Activated T-helper 1 cell treated with anti-CD3 and anti-CD28 coated beads, Interleukin-12 subunit alpha, Interleukin-12 subunit beta, Interleukin-2, Interleukin-4 antibody, amounts not matched to agents 30 ng/mL and 10 ng/mL and 1 ng/mL, durations not matched to agents 14 hours and 24 hours and 36 hours (primary cell): ENCODE data around the gene CTBP2. TPM values are rescaled to one million over a fixed set of nuclear protein-coding genes. Genes with fewer than 3 reads are reported as not detected.
"Not testable (repeated sequence)": the region's sequence is repeated elsewhere in the genome, so short reads cannot be mapped to it uniquely, and the experiment has no call there.

Source experiments
- DNase-seq: peaks from one replicate; pipeline ENCODE4 v3.0.0; 2021; ENCODE audit warnings: low spot score
- H3K27ac Mint-ChIP-seq: one replicate; pipeline ENCODE4 v1.8.0; 2021; ENCODE audit warnings: mild to moderate bottlenecking, mixed read lengths
- H3K27me3 Mint-ChIP-seq: one replicate; pipeline ENCODE4 v1.8.0; 2022; ENCODE audit warnings: mild to moderate bottlenecking, moderate library complexity, mixed read lengths; ENCODE audit not compliant: insufficient read depth
- H3K36me3 Mint-ChIP-seq: one replicate; pipeline ENCODE4 v1.8.0; 2021; ENCODE audit warnings: low read depth, mixed read lengths
- H3K4me1 Mint-ChIP-seq: one replicate; pipeline ENCODE4 v1.8.0; 2021; ENCODE audit warnings: low read depth, mixed read lengths
- H3K4me3 Mint-ChIP-seq: one replicate; pipeline ENCODE4 v1.8.0; 2021; ENCODE audit warnings: mild to moderate bottlenecking, moderate library complexity, mixed read lengths
- H3K9me3 Mint-ChIP-seq: one replicate; pipeline ENCODE4 v1.8.0; 2021; ENCODE audit warnings: mixed read lengths
- intact Hi-C: fragments of 100-400 bp; cut with micrococcal nuclease; formaldehyde crosslinking; loops from one replicate; pipeline ENCODE4 v1.15.1; 2024
- total RNA-seq: library from RNA; stranded (reverse); gene quantifications from 2 replicates; pipeline ENCODE4 v1.2.3, GENCODE V29; 2022

CTBP2 gene
- total RNA-seq, 1 donor from 2014 or later = 0.13 TPM

DNA sequence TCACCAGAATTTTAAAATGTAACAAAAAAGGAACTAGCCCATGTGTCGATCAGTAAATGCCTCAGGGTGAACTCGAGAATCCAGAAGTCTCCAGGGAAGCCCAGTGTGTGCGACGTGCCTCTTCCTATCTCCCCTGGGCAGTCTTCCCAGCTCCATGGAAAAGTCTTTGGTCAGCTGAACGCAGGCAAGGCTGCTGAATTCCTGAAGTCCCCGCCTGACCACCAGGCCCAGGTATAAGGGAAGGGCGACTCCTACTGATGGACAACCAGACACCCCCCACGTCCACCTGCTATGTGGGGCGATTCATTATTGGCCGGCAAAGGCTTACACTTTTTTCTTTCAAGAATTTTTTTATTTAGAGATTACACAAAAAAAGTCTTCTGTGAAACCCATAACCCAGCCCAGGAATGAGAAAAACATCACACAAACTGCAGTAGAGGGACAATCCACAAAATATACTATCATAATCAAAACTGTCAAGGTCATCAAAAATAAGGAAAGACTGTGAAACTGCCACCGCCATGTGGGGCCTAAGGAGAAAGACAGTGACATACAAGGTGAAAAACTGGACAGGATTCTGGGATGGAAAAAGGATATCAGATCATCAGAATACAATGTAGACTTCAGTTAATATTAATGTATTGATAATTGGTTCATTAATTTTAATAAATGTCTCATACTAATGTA lies 93.5 kb downstream of the CTBP2 start:
- H3K27ac Mint-ChIP-seq = no peak overlapping the region
- H3K4me3 Mint-ChIP-seq = no peak overlapping the region
- H3K36me3 Mint-ChIP-seq = no peaks in the 10 kb centered on the region
- H3K4me1 Mint-ChIP-seq = peaks cover 14% of the 10 kb centered on the region
- H3K27me3 Mint-ChIP-seq = peaks cover 11% of the 10 kb centered on the region
- no peaks in the 10 kb centered on the region for H3K9me3 Mint-ChIP-seq
- DNase-seq = no peak
- intact Hi-C loops = no loop called here

GRCh38 chr10:125064681-125065492 lies 95.5 kb downstream of the CTBP2 start:
- no peak for DNase-seq
- peaks cover 18% of the 10 kb centered on the region for H3K27me3 Mint-ChIP-seq
- intact Hi-C loops = no loop called here
- H3K4me1 Mint-ChIP-seq = peaks cover 14% of the 10 kb centered on the region
- no peak overlapping the region for H3K4me3 Mint-ChIP-seq
- H3K36me3 Mint-ChIP-seq = no peaks in the 10 kb centered on the region
- no peaks in the 10 kb centered on the region for H3K9me3 Mint-ChIP-seq
- H3K27ac Mint-ChIP-seq = no peak overlapping the region

GRCh38 chr10:125063256-125063925 lies 97.0 kb downstream of the CTBP2 start:
- H3K4me3 Mint-ChIP-seq = no peak overlapping the region
- H3K9me3 Mint-ChIP-seq = no peaks in the 10 kb centered on the region
- H3K27ac Mint-ChIP-seq = no peak overlapping the region
- H3K4me1 Mint-ChIP-seq = peaks cover 14% of the 10 kb centered on the region
- peaks cover 20% of the 10 kb centered on the region for H3K27me3 Mint-ChIP-seq
- DNase-seq = no peak
- intact Hi-C loops = no loop called here
- H3K36me3 Mint-ChIP-seq = no peaks in the 10 kb centered on the region

DNA sequence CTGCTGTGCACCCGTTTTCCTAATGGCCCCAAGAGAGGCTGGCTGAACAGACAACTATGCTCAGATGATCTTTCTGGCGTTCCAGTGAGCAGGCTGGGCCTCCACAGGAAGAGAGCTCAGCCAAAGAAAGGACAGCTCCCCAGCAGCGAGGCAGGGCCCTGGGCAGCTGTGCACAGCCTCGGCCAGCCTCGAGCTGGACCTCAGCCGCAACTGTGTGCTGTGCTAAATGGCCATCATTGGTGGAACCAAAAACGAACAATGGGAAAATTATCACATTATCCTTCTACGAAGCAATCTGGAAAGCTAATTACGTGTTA lies 97.5 kb downstream of the CTBP2 start:
- intact Hi-C loops = no loop called here
- no peak for DNase-seq
- H3K4me1 Mint-ChIP-seq = peaks cover 14% of the 10 kb centered on the region
- peaks cover 20% of the 10 kb centered on the region for H3K27me3 Mint-ChIP-seq
- no peaks in the 10 kb centered on the region for H3K9me3 Mint-ChIP-seq
- H3K36me3 Mint-ChIP-seq = no peaks in the 10 kb centered on the region
- H3K4me3 Mint-ChIP-seq = no peak overlapping the region
- H3K27ac Mint-ChIP-seq = no peak overlapping the region

DNA sequence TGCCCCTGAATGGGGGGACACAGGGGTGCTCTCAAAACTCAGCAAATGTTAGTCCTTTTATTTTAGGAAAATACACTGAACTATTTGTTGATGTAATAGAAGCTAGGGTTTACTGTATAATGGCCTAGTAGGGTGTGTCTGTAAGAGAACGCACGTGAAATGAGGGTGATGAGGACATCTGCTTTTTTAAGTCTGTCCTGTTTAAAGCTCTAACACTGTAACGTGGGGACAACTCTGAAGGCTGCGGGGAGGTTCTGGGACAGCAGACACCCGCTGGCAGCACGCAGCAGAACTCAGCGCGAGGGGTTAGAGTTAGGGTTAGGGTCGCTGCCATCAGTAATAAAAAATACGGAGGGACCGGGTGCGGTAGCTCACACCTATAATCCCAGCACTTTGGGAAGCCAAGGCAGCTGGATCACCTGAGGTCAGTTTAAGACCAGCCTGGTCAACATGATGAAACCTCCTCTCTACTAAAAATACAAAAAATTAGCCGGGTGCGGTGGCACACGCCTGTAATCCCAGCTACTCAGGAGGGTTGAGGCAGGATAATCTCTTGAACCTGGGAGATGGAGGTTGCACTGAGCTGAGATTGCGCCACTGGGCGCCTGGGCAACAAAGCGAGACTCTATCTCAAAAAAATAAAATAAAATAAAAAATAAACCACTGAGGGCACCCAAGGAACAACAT lies 98.0 kb downstream of the CTBP2 start:
- no peak for DNase-seq
- peaks cover 19% of the 10 kb centered on the region for H3K27me3 Mint-ChIP-seq
- H3K9me3 Mint-ChIP-seq = no peaks in the 10 kb centered on the region
- H3K36me3 Mint-ChIP-seq = no peaks in the 10 kb centered on the region
- H3K27ac Mint-ChIP-seq = no peak overlapping the region
- intact Hi-C loops = no loop called here
- H3K4me1 Mint-ChIP-seq = peaks cover 14% of the 10 kb centered on the region
- H3K4me3 Mint-ChIP-seq = no peak overlapping the region

GRCh38 chr10:125061557-125062226 lies 98.7 kb downstream of the CTBP2 start:
- Mint-ChIP-seq H3K27me3 (peaks cover 15% of the 10 kb centered on the region), H3K4me1 (peaks cover 14% of the 10 kb centered on the region), H3K4me3 (no peak overlapping the region), H3K36me3 (no peaks in the 10 kb centered on the region), H3K27ac (no peak overlapping the region), H3K9me3 (no peaks in the 10 kb centered on the region)
- intact Hi-C loops = no loop called here
- DNase-seq = no peak

- H3K27ac Mint-ChIP-seq = no peak overlapping the region
- no peaks in the 10 kb centered on the region for H3K36me3 Mint-ChIP-seq
- peaks cover 14% of the 10 kb centered on the region for H3K4me1 Mint-ChIP-seq
- peaks cover 15% of the 10 kb centered on the region for H3K27me3 Mint-ChIP-seq
- H3K9me3 Mint-ChIP-seq = no peaks in the 10 kb centered on the region
- intact Hi-C loops = no loop called here
- no peak overlapping the region for H3K4me3 Mint-ChIP-seq
- no peak for DNase-seq
Measured at GRCh38 chr10:125060826-125061556, 99.4 kb downstream of the CTBP2 start.

DNA sequence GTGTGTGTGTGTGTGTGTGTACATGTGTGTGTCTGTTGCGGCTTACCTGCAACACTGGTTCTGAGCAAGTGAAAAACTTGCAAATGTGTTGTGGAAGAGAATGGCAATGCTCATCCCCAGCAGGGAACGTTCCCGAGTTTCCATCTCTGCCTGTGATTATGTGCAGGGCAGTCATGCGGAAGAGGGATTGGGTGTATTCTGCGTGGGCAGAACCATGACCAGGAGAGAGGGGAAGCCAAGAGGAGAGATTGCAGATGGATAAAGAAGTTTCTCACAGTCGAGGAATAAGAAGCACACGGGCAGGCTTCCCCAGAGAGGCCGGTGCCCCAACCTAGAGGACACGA lies 99.9 kb downstream of the CTBP2 start:
- no peaks in the 10 kb centered on the region for H3K36me3 Mint-ChIP-seq
- no peak overlapping the region for H3K27ac Mint-ChIP-seq
- DNase-seq = no peak
- intact Hi-C loops = no loop called here
- H3K4me3 Mint-ChIP-seq = no peak overlapping the region
- peaks cover 14% of the 10 kb centered on the region for H3K4me1 Mint-ChIP-seq
- H3K9me3 Mint-ChIP-seq = no peaks in the 10 kb centered on the region
- H3K27me3 Mint-ChIP-seq = peaks cover 14% of the 10 kb centered on the region

DNA sequence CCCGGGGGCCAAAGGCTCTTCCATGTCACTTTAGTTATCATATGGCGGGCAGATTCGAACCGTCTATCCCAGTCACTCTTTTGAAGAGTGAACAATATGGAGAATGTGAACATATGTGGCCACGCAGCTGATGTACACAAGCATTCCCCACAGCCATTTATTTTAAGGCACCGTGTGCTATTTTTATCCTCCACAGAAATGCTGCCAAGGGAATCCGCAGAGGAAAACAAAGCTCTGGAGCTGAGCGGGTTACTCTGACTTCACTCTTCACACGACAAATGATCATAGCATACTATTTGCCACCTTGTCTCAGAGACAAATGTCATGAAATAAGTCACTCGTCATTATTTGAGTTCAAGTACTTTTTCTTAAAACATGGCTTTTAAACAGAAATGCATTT lies 100.3 kb downstream of the CTBP2 start:
- intact Hi-C loops = no loop called here
- Mint-ChIP-seq H3K4me3 (no peak overlapping the region), H3K4me1 (peaks cover 10% of the 10 kb centered on the region), H3K9me3 (no peaks in the 10 kb centered on the region), H3K36me3 (no peaks in the 10 kb centered on the region), H3K27ac (no peak overlapping the region), H3K27me3 (peaks cover 13% of the 10 kb centered on the region)
- DNase-seq = no peak

DNA sequence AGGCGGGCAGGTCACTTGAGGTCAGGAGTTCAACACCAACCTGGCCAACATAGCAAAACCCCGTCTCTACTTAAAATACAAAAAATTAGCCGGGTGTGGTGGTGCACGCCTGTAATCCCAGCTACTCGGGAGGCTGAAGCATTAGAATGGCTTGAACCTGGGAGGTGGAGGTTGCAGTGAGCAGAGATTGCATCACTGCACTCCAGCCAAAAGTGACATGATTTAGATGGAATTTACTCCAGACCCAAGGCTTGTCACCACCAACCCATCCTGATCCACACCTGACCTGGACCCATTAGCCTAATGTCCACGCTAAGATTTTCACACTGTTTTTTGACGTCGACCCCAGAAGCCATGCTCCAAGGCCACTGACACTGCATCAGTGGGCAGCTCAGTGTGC lies 101.0 kb downstream of the CTBP2 start:
- H3K36me3 Mint-ChIP-seq, DNase-seq, H3K4me1 Mint-ChIP-seq, H3K27ac Mint-ChIP-seq, H3K4me3 Mint-ChIP-seq, H3K9me3 Mint-ChIP-seq, intact Hi-C loops: not testable (repeated sequence)
- peaks cover 13% of the 10 kb centered on the region for H3K27me3 Mint-ChIP-seq

DNA sequence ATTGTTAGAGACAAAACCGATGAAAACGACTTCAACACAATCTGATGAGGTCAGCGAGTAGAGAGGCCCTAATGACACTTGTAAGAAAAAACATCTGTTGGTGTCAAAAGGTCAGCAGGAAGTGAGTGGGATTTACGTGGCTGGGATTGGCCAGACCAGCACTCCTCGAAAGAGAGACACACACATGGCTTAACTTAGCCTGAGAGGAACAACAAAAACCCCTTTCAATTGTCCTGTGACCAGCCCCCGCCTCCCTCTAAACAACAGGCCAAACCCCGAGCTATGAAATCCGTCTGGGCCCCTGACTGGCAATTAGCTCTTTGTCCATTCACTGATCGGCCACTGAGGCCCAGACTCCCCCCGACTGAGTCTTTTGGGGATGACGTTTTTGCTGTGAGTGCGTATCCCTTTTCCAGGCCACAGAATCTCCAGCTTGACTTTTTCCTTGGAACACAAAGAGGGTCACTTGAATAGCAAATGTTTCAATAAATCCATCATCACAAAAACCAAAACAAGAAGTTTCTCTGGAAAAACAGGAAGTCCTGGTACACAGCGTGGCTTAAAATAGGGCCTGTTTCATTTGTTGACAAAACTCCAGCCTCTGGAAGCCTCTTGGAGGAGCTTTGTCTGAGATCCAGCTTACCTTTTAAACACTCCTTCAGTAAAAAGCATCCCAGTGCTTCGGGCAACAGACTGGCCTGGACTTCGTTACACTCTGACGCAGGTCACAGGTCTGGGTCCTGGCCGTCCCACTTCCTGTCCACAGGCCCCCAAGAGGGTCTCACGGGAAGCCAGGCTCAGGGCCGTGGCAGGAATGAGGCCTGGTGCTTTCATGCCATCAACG lies 103.0 kb downstream of the CTBP2 start:
- H3K9me3 Mint-ChIP-seq = no peaks in the 10 kb centered on the region
- intact Hi-C loops = no loop called here
- no peak for DNase-seq
- no peak overlapping the region for H3K4me3 Mint-ChIP-seq
- no peaks in the 10 kb centered on the region for H3K36me3 Mint-ChIP-seq
- H3K27me3 Mint-ChIP-seq = peaks cover 15% of the 10 kb centered on the region
- no peak overlapping the region for H3K27ac Mint-ChIP-seq
- H3K4me1 Mint-ChIP-seq = no peaks in the 10 kb centered on the region
